Astrocyte (in vitro differentiated cells and primary cell): ENCODE results near the gene MRFAP1. TPM values are rescaled to one million over a fixed set of nuclear protein-coding genes. Genes with fewer than 3 reads are reported as not detected.
A peak's percentile ranks its signal among the peaks of the same experiment; 100 is the strongest.

Experiments
- DNase-seq: peaks from one replicate; pipeline ENCODE4 v3.0.0-alpha.2; 2010; ENCODE audit warnings: low read depth
- FAIRE-seq: peaks from 2 replicates; lab custom pipeline; 2011; peaks lifted over from hg19 to GRCh38; lab: Jason Lieb, UNC
- H2AFZ ChIP-seq: 2 replicates; pipeline ENCODE4 v1.6.0; 2012; ENCODE audit warnings: low read depth, low read length, inconsistent platforms
- H3K27ac ChIP-seq: 2 replicates; pipeline ENCODE4 v1.5.1; 2011; ENCODE audit warnings: low read depth, low read length, inconsistent platforms
- H3K27me3 ChIP-seq: 2 replicates; pipeline ENCODE4 v1.6.0; 2011; ENCODE audit warnings: low read length, inconsistent platforms; ENCODE audit not compliant: insufficient read depth
- H3K36me3 ChIP-seq: 2 replicates; pipeline ENCODE4 v1.5.1; 2011; ENCODE audit warnings: low read length, inconsistent platforms; ENCODE audit not compliant: insufficient read depth
- H3K4me1 ChIP-seq: 2 replicates; pipeline ENCODE4 v1.5.1; 2011; ENCODE audit warnings: low read length, inconsistent platforms; ENCODE audit not compliant: insufficient read depth
- H3K4me2 ChIP-seq: 2 replicates; pipeline ENCODE4 v1.6.0; 2012; ENCODE audit warnings: low read length, inconsistent platforms
- H3K4me3 ChIP-seq: 2 replicates; pipeline ENCODE4 v1.5.1; 2011; ENCODE audit warnings: low read depth, mild to moderate bottlenecking, low read length, inconsistent platforms; ENCODE audit not compliant: insufficient read depth
- H3K79me2 ChIP-seq: 2 replicates; pipeline ENCODE4 v1.6.0; 2012; ENCODE audit warnings: mild to moderate bottlenecking, low read length, inconsistent platforms; ENCODE audit not compliant: insufficient read depth
- H3K9ac ChIP-seq: 2 replicates; pipeline ENCODE4 v1.6.0; 2012; ENCODE audit warnings: mild to moderate bottlenecking, low read length, inconsistent platforms
- H3K9me3 ChIP-seq: 2 replicates; pipeline ENCODE4 v1.5.1; 2012; ENCODE audit warnings: low read depth, mild to moderate bottlenecking, low read length, inconsistent platforms; ENCODE audit not compliant: insufficient read depth
- H4K20me1 ChIP-seq: 2 replicates; pipeline ENCODE4 v1.6.0; 2012; ENCODE audit warnings: low read length, inconsistent platforms; ENCODE audit not compliant: insufficient read depth
- H3K27ac Mint-ChIP-seq: one replicate; pipeline ENCODE4 v1.8.0; 2021; ENCODE audit warnings: mild to moderate bottlenecking, mixed read lengths; ENCODE audit not compliant: unreplicated experiment
- H3K27me3 Mint-ChIP-seq: one replicate; pipeline ENCODE4 v1.8.0; 2021; ENCODE audit warnings: low read depth, mixed read lengths; ENCODE audit not compliant: unreplicated experiment
- H3K36me3 Mint-ChIP-seq: one replicate; pipeline ENCODE4 v1.8.0; 2021; ENCODE audit warnings: low read depth, mixed read lengths; ENCODE audit not compliant: unreplicated experiment
- H3K4me1 Mint-ChIP-seq: one replicate; pipeline ENCODE4 v1.8.0; 2021; ENCODE audit warnings: low read depth, mixed read lengths; ENCODE audit not compliant: unreplicated experiment
- H3K4me3 Mint-ChIP-seq: one replicate; pipeline ENCODE4 v1.8.0; 2021; ENCODE audit warnings: mild to moderate bottlenecking, moderate library complexity, mixed read lengths; ENCODE audit not compliant: unreplicated experiment
- H3K9me3 Mint-ChIP-seq: one replicate; pipeline ENCODE4 v1.8.0; 2021; ENCODE audit warnings: mild to moderate bottlenecking, mixed read lengths; ENCODE audit not compliant: unreplicated experiment
- EZH2 ChIP-seq: IDR thresholded peaks from 2 replicates; pipeline ENCODE4 v1.6.1; 2012; ENCODE audit warnings: mild to moderate bottlenecking, low read length, inconsistent platforms; ENCODE audit not compliant: insufficient read depth
- total RNA-seq: library from RNA; stranded (reverse); gene quantifications from 2 replicates; pipeline ENCODE4 v1.2.1, GENCODE V29; 2021
- TF ChIP-seq, protein P1 (sequence below): IDR thresholded peaks from 2 replicates; pipeline ENCODE4 v1.5.1; 2011; ENCODE audit warnings: low read depth, mild to moderate bottlenecking, inconsistent platforms, low read length, moderate library complexity; ENCODE audit not compliant: insufficient read depth

Gene MRFAP1
- total RNA-seq, 1 donor from 2014 or later, result 278 TPM

DNA sequence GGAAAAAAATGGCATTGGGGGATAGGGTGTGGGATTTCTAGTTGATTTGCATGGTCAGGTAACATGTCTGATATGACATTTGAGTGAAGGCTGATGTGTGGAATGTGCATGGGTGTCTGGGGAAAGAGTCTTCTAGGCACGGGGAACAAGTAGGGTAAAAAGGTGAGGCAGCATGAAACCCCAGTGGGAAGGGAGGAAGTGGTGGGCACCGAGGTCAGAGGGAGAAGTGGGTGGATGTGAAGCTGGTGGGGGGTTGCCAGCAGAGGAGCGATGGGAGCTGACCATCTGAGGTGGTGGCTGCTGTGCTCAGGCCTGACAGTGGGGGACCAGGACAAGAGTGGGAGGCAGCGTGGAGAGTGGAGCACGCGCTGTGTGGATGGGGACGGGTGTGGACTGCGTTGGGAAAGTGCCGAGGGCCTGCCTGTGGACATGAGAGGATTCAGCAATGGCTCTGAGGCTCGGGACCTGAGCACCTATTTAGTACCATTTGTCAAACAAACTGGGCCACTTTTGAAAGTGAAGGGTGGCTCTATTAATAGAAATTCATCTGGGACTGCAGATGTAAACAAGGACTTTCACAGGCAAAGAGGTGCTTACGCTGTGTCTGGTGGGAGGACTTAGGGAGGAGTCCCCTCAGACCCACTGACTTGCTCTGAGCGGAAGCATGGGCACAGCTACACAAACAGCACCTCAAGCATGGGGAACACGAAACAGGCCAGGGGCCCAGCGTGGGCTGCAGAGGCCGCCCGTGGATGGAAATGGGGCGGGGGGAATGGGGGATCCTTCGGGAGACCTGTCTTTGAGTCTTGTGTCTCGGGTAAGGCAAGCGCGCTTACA is 36.5 kb downstream of the MRFAP1 start:
- no peak for TF ChIP-seq EZH2
- FAIRE-seq (no peak), DNase-seq (no peak)
- H3K9ac ChIP-seq, result no peak overlapping the region
- H3K9me3 ChIP-seq, result no peaks in the 10 kb centered on the region
- peak overlapping the region; percentile 73 for H3K4me3 Mint-ChIP-seq
- peaks cover 35% of the 10 kb centered on the region for H3K79me2 ChIP-seq
- peaks cover 44% of the 10 kb centered on the region for H4K20me1 ChIP-seq
- no peak overlapping the region for H3K4me3 ChIP-seq
- H3K27ac Mint-ChIP-seq, result no peak overlapping the region
- no peak overlapping the region for H3K27ac ChIP-seq
- H3K36me3 Mint-ChIP-seq, result peaks cover 30% of the 10 kb centered on the region
- no peaks in the 10 kb centered on the region for H3K27me3 ChIP-seq
- peaks cover 23% of the 10 kb centered on the region for H3K4me1 ChIP-seq
- no peaks in the 10 kb centered on the region for H3K27me3 Mint-ChIP-seq
- H3K4me2 ChIP-seq, result peak overlapping the region; percentile 97
- H3K4me1 Mint-ChIP-seq, result peaks cover 28% of the 10 kb centered on the region
- peaks cover 7% of the 10 kb centered on the region for H3K9me3 Mint-ChIP-seq
- no peak overlapping the region for H2AFZ ChIP-seq
- no peaks in the 10 kb centered on the region for H3K36me3 ChIP-seq

GRCh38 chr4:6680372-6681034 is 40.0 kb downstream of the MRFAP1 start:
- peaks cover 7% of the 10 kb centered on the region for H3K9me3 Mint-ChIP-seq
- H3K4me1 Mint-ChIP-seq, result peaks cover 20% of the 10 kb centered on the region
- peaks cover 28% of the 10 kb centered on the region for H3K36me3 Mint-ChIP-seq
- Histone ChIP-seq H3K4me3 (no peak overlapping the region), H3K9me3 (no peaks in the 10 kb centered on the region), H3K9ac (no peak overlapping the region), H3K27me3 (no peaks in the 10 kb centered on the region), H3K4me1 (peaks cover 9% of the 10 kb centered on the region), H3K36me3 (no peaks in the 10 kb centered on the region), H3K27ac (no peak overlapping the region), H3K4me2 (no peak overlapping the region), H3K79me2 (peaks cover 24% of the 10 kb centered on the region), H2AFZ (no peak overlapping the region), H4K20me1 (peaks cover 34% of the 10 kb centered on the region)
- no peaks in the 10 kb centered on the region for H3K27me3 Mint-ChIP-seq
- DNase-seq (no peak), FAIRE-seq (no peak)
- peak overlapping the region; percentile 40 for H3K4me3 Mint-ChIP-seq
- H3K27ac Mint-ChIP-seq, result no peak overlapping the region
- no peak for TF ChIP-seq EZH2

DNA sequence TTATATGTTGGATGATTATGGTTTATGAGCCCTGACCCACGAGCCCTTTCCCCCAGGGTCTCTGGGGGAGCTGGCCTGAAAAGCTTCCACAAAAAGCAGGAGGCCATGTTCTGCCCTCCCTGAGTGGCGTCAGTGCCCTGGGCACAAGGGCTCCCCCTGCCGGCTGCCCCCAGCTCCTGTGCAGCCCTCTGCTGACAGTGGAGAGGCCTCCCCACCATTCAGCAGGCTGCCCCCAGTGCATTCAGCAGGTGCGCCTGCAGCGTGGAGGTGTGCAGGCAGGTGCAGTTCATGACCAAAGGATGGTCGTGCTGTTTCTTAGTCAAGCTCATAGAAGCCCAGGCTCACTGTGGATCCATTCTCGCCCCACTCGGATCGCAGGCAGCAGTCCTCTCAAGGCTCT is 40.7 kb downstream of the MRFAP1 start:
- H3K27me3 ChIP-seq, result no peaks in the 10 kb centered on the region
- no peak overlapping the region for H3K27ac ChIP-seq
- no peak for FAIRE-seq
- Mint-ChIP-seq H3K4me3 (no peak overlapping the region), H3K36me3 (peaks cover 25% of the 10 kb centered on the region), H3K4me1 (peaks cover 14% of the 10 kb centered on the region), H3K27me3 (no peaks in the 10 kb centered on the region), H3K9me3 (peaks cover 7% of the 10 kb centered on the region), H3K27ac (no peak overlapping the region)
- DNase-seq, result no peak
- peaks cover 27% of the 10 kb centered on the region for H4K20me1 ChIP-seq
- H3K79me2 ChIP-seq, result peaks cover 17% of the 10 kb centered on the region
- H3K4me3 ChIP-seq, result no peak overlapping the region
- peaks cover 2% of the 10 kb centered on the region for H3K4me1 ChIP-seq
- TF ChIP-seq, protein P1, sequence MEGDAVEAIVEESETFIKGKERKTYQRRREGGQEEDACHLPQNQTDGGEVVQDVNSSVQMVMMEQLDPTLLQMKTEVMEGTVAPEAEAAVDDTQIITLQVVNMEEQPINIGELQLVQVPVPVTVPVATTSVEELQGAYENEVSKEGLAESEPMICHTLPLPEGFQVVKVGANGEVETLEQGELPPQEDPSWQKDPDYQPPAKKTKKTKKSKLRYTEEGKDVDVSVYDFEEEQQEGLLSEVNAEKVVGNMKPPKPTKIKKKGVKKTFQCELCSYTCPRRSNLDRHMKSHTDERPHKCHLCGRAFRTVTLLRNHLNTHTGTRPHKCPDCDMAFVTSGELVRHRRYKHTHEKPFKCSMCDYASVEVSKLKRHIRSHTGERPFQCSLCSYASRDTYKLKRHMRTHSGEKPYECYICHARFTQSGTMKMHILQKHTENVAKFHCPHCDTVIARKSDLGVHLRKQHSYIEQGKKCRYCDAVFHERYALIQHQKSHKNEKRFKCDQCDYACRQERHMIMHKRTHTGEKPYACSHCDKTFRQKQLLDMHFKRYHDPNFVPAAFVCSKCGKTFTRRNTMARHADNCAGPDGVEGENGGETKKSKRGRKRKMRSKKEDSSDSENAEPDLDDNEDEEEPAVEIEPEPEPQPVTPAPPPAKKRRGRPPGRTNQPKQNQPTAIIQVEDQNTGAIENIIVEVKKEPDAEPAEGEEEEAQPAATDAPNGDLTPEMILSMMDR, result no peak
- TF ChIP-seq EZH2, result no peak
- H3K4me2 ChIP-seq, result no peak overlapping the region
- H3K9ac ChIP-seq, result no peak overlapping the region
- H2AFZ ChIP-seq, result no peak overlapping the region
- H3K36me3 ChIP-seq, result no peaks in the 10 kb centered on the region
- no peaks in the 10 kb centered on the region for H3K9me3 ChIP-seq
